ENCODE measurements around the gene BCL2L15.

BCL2L15 gene

DNA sequence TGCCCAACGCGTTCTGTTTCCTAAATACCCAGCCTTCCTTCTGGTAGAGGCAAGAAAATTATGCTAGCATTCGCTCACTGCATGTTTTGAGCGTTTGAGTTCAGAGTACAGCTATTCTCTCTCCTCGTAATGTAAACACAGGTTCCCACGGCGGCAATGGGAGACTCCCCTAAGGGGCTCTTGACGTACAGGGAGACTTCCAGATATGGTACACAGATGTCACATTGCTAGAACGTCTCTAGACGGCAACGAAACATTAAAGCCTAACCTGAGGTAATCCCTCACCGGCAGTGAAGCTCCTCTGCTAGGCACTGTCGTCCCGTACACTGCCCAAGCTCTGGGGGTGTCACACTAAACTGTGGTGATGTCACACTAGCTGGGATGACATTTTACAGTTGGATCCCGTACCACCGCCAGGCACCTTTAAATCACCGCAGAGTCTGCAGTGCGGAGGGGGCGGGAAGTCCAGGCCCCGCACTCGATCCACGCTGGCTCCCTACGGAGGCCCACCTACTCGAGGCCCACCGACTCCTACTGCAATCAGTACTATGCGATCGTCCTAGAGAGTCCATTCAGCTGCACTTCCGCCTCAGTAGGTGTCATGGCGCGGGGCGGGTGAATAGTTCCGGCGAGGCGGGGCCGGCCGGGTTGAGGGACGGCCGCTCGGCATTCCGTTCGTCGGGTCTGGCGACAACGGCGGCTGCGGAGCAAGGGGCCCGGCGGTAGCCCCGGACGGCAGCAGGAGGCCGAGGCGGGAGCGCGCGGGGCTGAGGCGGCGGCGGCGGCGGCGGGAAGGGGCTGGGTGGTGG lies 41.8 kb upstream of the BCL2L15 start, which contains the start of gene HIPK1:
Gene HIPK1, plus strand, starts transcription at position 384 of the 809 bp plus-strand sequence.
- peak within 1 kb of the TSS; percentile 57 for H3K27ac ChIP-seq (ENCODE audit: low read depth, low read length)
- 0 out of 2 replicates have a peak, but pooled peaks cover 3% of the 10 kb centered on the region for H3K27me3 ChIP-seq (ENCODE audit: control insufficient read depth, low read length)
- H3K4me2 ChIP-seq (ENCODE audit: low read length), result peak within 1 kb of the TSS; percentile 93
- H3K4me1 ChIP-seq (ENCODE audit: control insufficient read depth, low read length), result peaks cover 29% of the 10 kb centered on the region
- peaks cover 9% of the 10 kb centered on the region for H3F3A ChIP-seq (ENCODE audit: control insufficient read depth, insufficient read depth)
- H4K20me1 ChIP-seq (ENCODE audit: control insufficient read depth, insufficient read depth, low read depth, low read length), result 0 out of 2 replicates have a peak, but pooled peaks cover 6% of the 10 kb centered on the region
- peak within 1 kb of the TSS; percentile 96 for H3K4me3 ChIP-seq (ENCODE audit: low read length)
- H3K9me3 ChIP-seq (ENCODE audit: control insufficient read depth, insufficient read depth, low read length), result no peaks in the 10 kb centered on the region
- peaks cover 53% of the 10 kb centered on the region for H3K79me2 ChIP-seq (ENCODE audit: control insufficient read depth, low read length)
- TF ChIP-seq, protein P1, sequence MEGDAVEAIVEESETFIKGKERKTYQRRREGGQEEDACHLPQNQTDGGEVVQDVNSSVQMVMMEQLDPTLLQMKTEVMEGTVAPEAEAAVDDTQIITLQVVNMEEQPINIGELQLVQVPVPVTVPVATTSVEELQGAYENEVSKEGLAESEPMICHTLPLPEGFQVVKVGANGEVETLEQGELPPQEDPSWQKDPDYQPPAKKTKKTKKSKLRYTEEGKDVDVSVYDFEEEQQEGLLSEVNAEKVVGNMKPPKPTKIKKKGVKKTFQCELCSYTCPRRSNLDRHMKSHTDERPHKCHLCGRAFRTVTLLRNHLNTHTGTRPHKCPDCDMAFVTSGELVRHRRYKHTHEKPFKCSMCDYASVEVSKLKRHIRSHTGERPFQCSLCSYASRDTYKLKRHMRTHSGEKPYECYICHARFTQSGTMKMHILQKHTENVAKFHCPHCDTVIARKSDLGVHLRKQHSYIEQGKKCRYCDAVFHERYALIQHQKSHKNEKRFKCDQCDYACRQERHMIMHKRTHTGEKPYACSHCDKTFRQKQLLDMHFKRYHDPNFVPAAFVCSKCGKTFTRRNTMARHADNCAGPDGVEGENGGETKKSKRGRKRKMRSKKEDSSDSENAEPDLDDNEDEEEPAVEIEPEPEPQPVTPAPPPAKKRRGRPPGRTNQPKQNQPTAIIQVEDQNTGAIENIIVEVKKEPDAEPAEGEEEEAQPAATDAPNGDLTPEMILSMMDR (IDR thresholded peaks at IDR 0.05; ENCODE audit: low read depth, low read length, poor library complexity, severe bottlenecking), result no peak
- TF ChIP-seq EZH2phosphoT487 (IDR thresholded peaks at IDR 0.05; ENCODE audit: borderline replicate concordance, low read length), result no peak
- no peaks in the 10 kb centered on the region for H3K9me2 ChIP-seq (replicated peaks; ENCODE audit: control insufficient read depth, low read length)
- 0 out of 2 replicates have a peak, but pooled peaks cover 5% of the 10 kb centered on the region for H3K36me3 ChIP-seq (ENCODE audit: control insufficient read depth, low read length)

DNA sequence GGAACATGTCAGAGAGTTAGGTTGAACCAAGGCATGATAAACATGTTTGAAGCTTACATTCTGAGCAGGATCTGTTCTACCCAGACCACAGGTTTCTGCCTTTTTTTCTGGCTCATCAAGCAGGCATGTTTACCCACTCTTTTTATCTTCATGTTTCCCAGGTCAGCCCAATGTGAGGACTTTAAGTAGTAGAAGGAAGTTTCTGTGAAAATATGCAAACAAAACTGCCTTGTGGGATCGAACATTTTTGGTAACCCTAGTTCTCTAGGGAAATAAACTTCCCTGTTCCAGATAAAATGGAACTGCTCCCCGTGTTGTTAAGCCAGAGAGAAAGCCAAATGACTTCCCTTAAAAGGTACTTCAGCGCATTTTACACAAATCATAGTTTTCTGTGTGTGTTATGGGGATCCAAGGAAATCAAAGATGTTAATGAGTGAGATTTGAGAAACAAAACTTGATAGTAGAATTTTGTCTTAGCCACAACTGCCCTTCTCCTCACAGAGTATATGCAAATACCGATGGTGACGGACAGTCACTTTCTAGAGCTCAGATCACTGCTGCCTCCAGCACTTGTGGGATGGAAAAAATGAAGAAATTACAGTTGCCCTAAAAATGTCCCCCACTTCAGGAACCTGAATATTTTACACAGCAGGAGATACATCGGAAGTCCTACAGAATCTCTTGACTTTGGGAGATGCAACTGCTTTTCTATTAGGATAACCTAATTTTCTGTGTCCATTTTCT lies 41.0 kb upstream of the BCL2L15 start:
- peaks cover 45% of the 10 kb centered on the region for H3K79me2 ChIP-seq (ENCODE audit: control insufficient read depth, low read length)

DNA sequence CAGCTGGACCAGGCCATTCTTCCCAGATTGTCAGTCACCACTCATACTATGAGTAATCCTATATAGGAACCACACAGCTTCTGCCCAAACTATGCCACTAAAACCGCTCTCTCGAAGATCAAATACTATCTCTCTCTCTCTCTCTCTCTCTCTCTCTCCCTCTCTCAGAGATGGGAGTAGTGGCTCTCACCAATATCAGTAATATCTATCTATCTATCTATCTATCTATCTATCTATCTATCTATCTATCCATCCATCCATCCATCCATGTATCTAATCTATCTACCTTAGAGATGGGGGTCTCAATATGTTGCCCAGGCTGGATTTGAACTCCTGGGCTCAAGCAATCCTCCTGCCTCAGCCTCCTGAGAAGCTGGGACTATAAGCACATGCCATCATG lies 37.1 kb upstream of the BCL2L15 start:
- H3K9me2 ChIP-seq (replicated peaks; ENCODE audit: control insufficient read depth, low read length), result no peaks in the 10 kb centered on the region
- H3K9me3 ChIP-seq (ENCODE audit: control insufficient read depth, insufficient read depth, low read length), result no peaks in the 10 kb centered on the region
- TF ChIP-seq, protein P1 (IDR thresholded peaks at IDR 0.05; ENCODE audit: low read depth, low read length, poor library complexity, severe bottlenecking), result no peak
- TF ChIP-seq EZH2phosphoT487 (IDR thresholded peaks at IDR 0.05; ENCODE audit: borderline replicate concordance, low read length), result no peak
- H3K36me3 ChIP-seq (ENCODE audit: control insufficient read depth, low read length), result no peaks in the 10 kb centered on the region
- H3K27ac ChIP-seq (ENCODE audit: low read depth, low read length), result no peak overlapping the region
- H3K4me1 ChIP-seq (ENCODE audit: control insufficient read depth, low read length), result peaks cover 12% of the 10 kb centered on the region
- H3F3A ChIP-seq (ENCODE audit: control insufficient read depth, insufficient read depth), result peaks cover 9% of the 10 kb centered on the region
- H3K4me3 ChIP-seq (ENCODE audit: low read length), result no peak overlapping the region
- no peak overlapping the region for H3K4me2 ChIP-seq (ENCODE audit: low read length)
- peaks cover 7% of the 10 kb centered on the region for H3K79me2 ChIP-seq (ENCODE audit: control insufficient read depth, low read length)
- H4K20me1 ChIP-seq (ENCODE audit: control insufficient read depth, insufficient read depth, low read depth, low read length), result no peaks in the 10 kb centered on the region
- peaks cover 11% of the 10 kb centered on the region; the same call in 1 of the 2 replicates for H3K27me3 ChIP-seq (ENCODE audit: control insufficient read depth, low read length)

More for the DNA sequence above, 41.0 kb upstream of the BCL2L15 start:
- 0 out of 2 replicates have a peak, but pooled peaks cover 3% of the 10 kb centered on the region for H3K27me3 ChIP-seq (ENCODE audit: control insufficient read depth, low read length)
- peak overlapping the region; percentile 57 for H3K27ac ChIP-seq (ENCODE audit: low read depth, low read length)
- H3K36me3 ChIP-seq (ENCODE audit: control insufficient read depth, low read length), result 0 out of 2 replicates have a peak, but pooled peaks cover 2% of the 10 kb centered on the region
- H3F3A ChIP-seq (ENCODE audit: control insufficient read depth, insufficient read depth), result peaks cover 9% of the 10 kb centered on the region
- peak overlapping the region; percentile 93 for H3K4me2 ChIP-seq (ENCODE audit: low read length)
- peaks cover 29% of the 10 kb centered on the region for H3K4me1 ChIP-seq (ENCODE audit: control insufficient read depth, low read length)
- 0 out of 2 replicates have a peak, but pooled peaks cover 6% of the 10 kb centered on the region for H4K20me1 ChIP-seq (ENCODE audit: control insufficient read depth, insufficient read depth, low read depth, low read length)
- TF ChIP-seq, protein P1 (IDR thresholded peaks at IDR 0.05; ENCODE audit: low read depth, low read length, poor library complexity, severe bottlenecking), result no peak
- TF ChIP-seq EZH2phosphoT487 (IDR thresholded peaks at IDR 0.05; ENCODE audit: borderline replicate concordance, low read length), result no peak
- no peaks in the 10 kb centered on the region for H3K9me2 ChIP-seq (replicated peaks; ENCODE audit: control insufficient read depth, low read length)
- H3K4me3 ChIP-seq (ENCODE audit: low read length), result peak overlapping the region; percentile 96
- H3K9me3 ChIP-seq (ENCODE audit: control insufficient read depth, insufficient read depth, low read length), result no peaks in the 10 kb centered on the region
